ENCODE measurements around the gene WDR54.

Gene WDR54

GRCh38 chr2:74440378-74441169 lies 19.0 kb downstream of the WDR54 start:
- CTCF ChIA-PET: interaction anchor here (0.6 to 2.5 kb wide), 6 partner anchors 10 to 145 kb away, joined by 3 to 6 read pairs (median 4); no protein-coding TSS in a partner anchor
- Histone ChIP-seq H3K36me3 (ENCODE audit: control insufficient read depth in 2 of 2, insufficient read depth in 1 of 2, low read length in 2 of 2) (peaks cover 0 to 35% of the 10 kb centered on the region in 2 experiments; a peak in 1 of 3 replicates), H3K4me1 (ENCODE audit: control insufficient read depth, insufficient read depth, low read length) (peaks cover 7% of the 10 kb centered on the region), H3K9me3 (ENCODE audit: control insufficient read depth, insufficient read depth, low read depth, low read length) (no peaks in the 10 kb centered on the region), H3K27ac (ENCODE audit: extremely low read depth, low read depth, low read length) (peak overlapping the region; percentile 68), H3K4me3 (ENCODE audit: low read depth, low read length) (peak overlapping the region; percentile 56)
- POLR2A ChIA-PET: interaction anchor here (0.6 to 2.4 kb wide), 22 partner anchors 9 to 433 kb away, joined by 3 to 40 read pairs (median 4); partner anchors contain the start of genes AUP1, C2orf81, CCDC142 and DCTN1
- TF ChIP-seq ELK4 (IDR thresholded peaks at IDR 0.05; ENCODE audit: borderline replicate concordance, low read depth, low read length): peak; percentile 38; the same call in 1 of the 2 replicates
- peak; percentile 44; the same call in 1 of the 2 replicates for TF ChIP-seq ZFP69B (tag by site-specific recombination; IDR thresholded peaks at IDR 0.05)
- TF ChIP-seq ZNF184 (tag by site-specific recombination; IDR thresholded peaks at IDR 0.05): no peak
- no peak for TF ChIP-seq ZNF473 (tag by site-specific recombination; IDR thresholded peaks at IDR 0.05)
- no peak for TF ChIP-seq ZNF571 (tag by site-specific recombination; IDR thresholded peaks at IDR 0.05)
- no peak for TF ChIP-seq ZNF211 (tag by site-specific recombination; IDR thresholded peaks at IDR 0.05; ENCODE audit: low read depth)
- TF ChIP-seq YY1 (tag by site-specific recombination; IDR thresholded peaks at IDR 0.05): no peak
- peak; percentile 100 for TF ChIP-seq SCRT2 (tag by site-specific recombination; IDR thresholded peaks at IDR 0.05)
- no peak for TF ChIP-seq HOXD13 (CRISPR knock-in tag; IDR thresholded peaks at IDR 0.05; ENCODE audit: borderline replicate concordance)
- TF ChIP-seq ZNF146 (tag by site-specific recombination; IDR thresholded peaks at IDR 0.05): no peak
- TF ChIP-seq ZNF623 (tag by site-specific recombination; IDR thresholded peaks at IDR 0.05): no peak
- no peak for TF ChIP-seq ZNF530 (tag by site-specific recombination; IDR thresholded peaks at IDR 0.05; ENCODE audit: low read depth)
- TF ChIP-seq ZNF132 (tag by site-specific recombination; IDR thresholded peaks at IDR 0.05; ENCODE audit: borderline replicate concordance): no peak
- TF ChIP-seq, protein P1, sequence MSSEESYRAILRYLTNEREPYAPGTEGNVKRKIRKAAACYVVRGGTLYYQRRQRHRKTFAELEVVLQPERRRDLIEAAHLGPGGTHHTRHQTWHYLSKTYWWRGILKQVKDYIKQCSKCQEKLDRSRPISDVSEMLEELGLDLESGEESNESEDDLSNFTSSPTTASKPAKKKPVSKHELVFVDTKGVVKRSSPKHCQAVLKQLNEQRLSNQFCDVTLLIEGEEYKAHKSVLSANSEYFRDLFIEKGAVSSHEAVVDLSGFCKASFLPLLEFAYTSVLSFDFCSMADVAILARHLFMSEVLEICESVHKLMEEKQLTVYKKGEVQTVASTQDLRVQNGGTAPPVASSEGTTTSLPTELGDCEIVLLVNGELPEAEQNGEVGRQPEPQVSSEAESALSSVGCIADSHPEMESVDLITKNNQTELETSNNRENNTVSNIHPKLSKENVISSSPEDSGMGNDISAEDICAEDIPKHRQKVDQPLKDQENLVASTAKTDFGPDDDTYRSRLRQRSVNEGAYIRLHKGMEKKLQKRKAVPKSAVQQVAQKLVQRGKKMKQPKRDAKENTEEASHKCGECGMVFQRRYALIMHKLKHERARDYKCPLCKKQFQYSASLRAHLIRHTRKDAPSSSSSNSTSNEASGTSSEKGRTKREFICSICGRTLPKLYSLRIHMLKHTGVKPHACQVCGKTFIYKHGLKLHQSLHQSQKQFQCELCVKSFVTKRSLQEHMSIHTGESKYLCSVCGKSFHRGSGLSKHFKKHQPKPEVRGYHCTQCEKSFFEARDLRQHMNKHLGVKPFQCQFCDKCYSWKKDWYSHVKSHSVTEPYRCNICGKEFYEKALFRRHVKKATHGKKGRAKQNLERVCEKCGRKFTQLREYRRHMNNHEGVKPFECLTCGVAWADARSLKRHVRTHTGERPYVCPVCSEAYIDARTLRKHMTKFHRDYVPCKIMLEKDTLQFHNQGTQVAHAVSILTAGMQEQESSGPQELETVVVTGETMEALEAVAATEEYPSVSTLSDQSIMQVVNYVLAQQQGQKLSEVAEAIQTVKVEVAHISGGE (tag by site-specific recombination; conservative IDR thresholded peaks at IDR 0.05; ENCODE audit: low read depth): peak; percentile 60
- no peak for TF ChIP-seq HOXA7 (CRISPR knock-in tag; IDR thresholded peaks at IDR 0.05; ENCODE audit: borderline replicate concordance)
- no peak for TF ChIP-seq RBAK (tag by site-specific recombination; IDR thresholded peaks at IDR 0.05)
- TF ChIP-seq ZNF626 (tag by site-specific recombination; IDR thresholded peaks at IDR 0.05): no peak
- TF ChIP-seq ZBTB20 (tag by site-specific recombination; IDR thresholded peaks at IDR 0.05): peak; percentile 84
- TF ChIP-seq KLF9 (tag by site-specific recombination; IDR thresholded peaks at IDR 0.05; ENCODE audit: low read depth): peak; percentile 51; the same call in 1 of the 2 replicates
- no peak for TF ChIP-seq ZNF274 (IDR thresholded peaks at IDR 0.05; ENCODE audit: low read length)
- TF ChIP-seq ZNF274 (tag by site-specific recombination; IDR thresholded peaks at IDR 0.05; ENCODE audit: borderline replicate concordance): no peak
- TF ChIP-seq IKZF3 (tag by site-specific recombination; IDR thresholded peaks at IDR 0.05): peak; percentile 62
- TF ChIP-seq ZNF621 (tag by site-specific recombination; IDR thresholded peaks at IDR 0.05): no peak
- peak; percentile 76 for TF ChIP-seq ZEB2 (tag by site-specific recombination; IDR thresholded peaks at IDR 0.05)
- peak; percentile 61 for TF ChIP-seq ZBTB48 (tag by site-specific recombination; IDR thresholded peaks at IDR 0.05)
- no peak for TF ChIP-seq ATF2 (tag by site-specific recombination; IDR thresholded peaks at IDR 0.05; ENCODE audit: low read depth)
- peak; percentile 83 for TF ChIP-seq ZBTB10 (tag by site-specific recombination; IDR thresholded peaks at IDR 0.05)
- TF ChIP-seq SP7 (tag by site-specific recombination; IDR thresholded peaks at IDR 0.05): peak; percentile 64
- TF ChIP-seq SP2 (tag by site-specific recombination; IDR thresholded peaks at IDR 0.05): peak; percentile 77
- no peak for TF ChIP-seq ZNF776 (tag by site-specific recombination; IDR thresholded peaks at IDR 0.05; ENCODE audit: borderline replicate concordance)
- no peak for TF ChIP-seq ZNF350 (tag by site-specific recombination; IDR thresholded peaks at IDR 0.05)
